Subcutaneous abdominal adipose tissue (tissue), 5 donors: ENCODE results near the gene KRTAP4-7.
"Not testable (repeated sequence)": the region's sequence is repeated elsewhere in the genome, so short reads cannot be mapped to it uniquely, and the experiment has no call there.

ENCODE experiments used
- H3K27ac ChIP-seq: one replicate; pipeline ENCODE4 v1.7.0; 2013; ENCODE audit warnings: low read depth, mild to moderate bottlenecking, inconsistent platforms, low read length, moderate library complexity
- H3K27me3 ChIP-seq, 5 donors: one replicate each; pipeline ENCODE4 v1.7.0; 2013; ENCODE audit warnings: low read length in 5 of 5, inconsistent platforms in 1 of 5; ENCODE audit not compliant: control insufficient read depth in 5 of 5, insufficient read depth in 4 of 5
- H3K36me3 ChIP-seq, 5 donors: one replicate each; pipeline ENCODE4 v1.7.0; 2013; ENCODE audit warnings: low read length in 5 of 5; ENCODE audit not compliant: control insufficient read depth in 5 of 5, insufficient read depth in 5 of 5
- H3K4me1 ChIP-seq, 5 donors: one replicate each; pipeline ENCODE4 v1.7.0; 2013; ENCODE audit warnings: low read length in 5 of 5, mild to moderate bottlenecking in 3 of 5, moderate library complexity in 1 of 5; ENCODE audit not compliant: control insufficient read depth in 5 of 5, insufficient read depth in 5 of 5
- H3K4me3 ChIP-seq, 5 donors: one replicate each; pipeline ENCODE4 v1.7.0; 2013; ENCODE audit warnings: low read length in 5 of 5, low read depth in 1 of 5
- H3K9ac ChIP-seq, 5 donors: one replicate each; pipeline ENCODE4 v1.7.0; 2013; ENCODE audit warnings: low read length in 5 of 5, mild to moderate bottlenecking in 4 of 5, moderate library complexity in 3 of 5
- H3K9me3 ChIP-seq, 5 donors: one replicate each; pipeline ENCODE4 v1.7.0; 2013; ENCODE audit warnings: low read length in 5 of 5; ENCODE audit not compliant: control insufficient read depth in 5 of 5
- donor health status: healthy.
- donor health status: healthy.
- donor health status: healthy.
- donor health status: healthy.
- donor health status: healthy.

The KRTAP4-7 gene

DNA sequence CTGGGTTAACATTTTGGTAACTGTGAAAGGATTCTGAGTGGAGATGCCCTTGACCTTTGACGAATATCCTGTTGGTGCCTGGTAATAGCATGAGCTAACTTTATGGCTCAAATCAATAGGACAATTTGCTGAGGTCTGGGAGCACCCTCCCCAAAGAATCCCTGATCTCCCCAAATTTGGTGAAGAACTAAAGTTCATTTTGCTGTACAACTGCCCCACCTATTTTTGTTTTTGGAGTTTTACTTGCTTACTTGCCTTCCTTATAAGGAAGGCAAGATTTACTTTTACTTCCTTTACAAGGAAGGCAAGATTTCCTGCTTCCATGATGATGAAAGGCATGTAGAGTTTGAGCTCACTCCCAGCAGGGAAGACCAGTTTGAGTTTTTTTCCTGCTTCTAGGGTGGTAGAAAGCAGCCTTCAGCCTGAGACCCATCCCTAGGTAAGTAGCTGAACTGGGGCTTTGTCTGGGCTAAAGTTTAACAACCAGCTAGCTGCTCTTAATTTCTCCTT lies 24.0 kb downstream of the KRTAP4-7 start:
- Histone ChIP-seq H3K36me3 (no peaks in the 10 kb centered on the region), H3K9ac (no peak overlapping the region), H3K4me1 (no peaks in the 10 kb centered on the region), H3K27me3 (peaks cover 0 to 2% (median 0%) of the 10 kb centered on the region in 5 donors), H3K9me3 (peaks cover 0 to 2% (median 0%) of the 10 kb centered on the region in 5 donors), H3K4me3 (no peak overlapping the region), H3K27ac (no peak overlapping the region)

DNA sequence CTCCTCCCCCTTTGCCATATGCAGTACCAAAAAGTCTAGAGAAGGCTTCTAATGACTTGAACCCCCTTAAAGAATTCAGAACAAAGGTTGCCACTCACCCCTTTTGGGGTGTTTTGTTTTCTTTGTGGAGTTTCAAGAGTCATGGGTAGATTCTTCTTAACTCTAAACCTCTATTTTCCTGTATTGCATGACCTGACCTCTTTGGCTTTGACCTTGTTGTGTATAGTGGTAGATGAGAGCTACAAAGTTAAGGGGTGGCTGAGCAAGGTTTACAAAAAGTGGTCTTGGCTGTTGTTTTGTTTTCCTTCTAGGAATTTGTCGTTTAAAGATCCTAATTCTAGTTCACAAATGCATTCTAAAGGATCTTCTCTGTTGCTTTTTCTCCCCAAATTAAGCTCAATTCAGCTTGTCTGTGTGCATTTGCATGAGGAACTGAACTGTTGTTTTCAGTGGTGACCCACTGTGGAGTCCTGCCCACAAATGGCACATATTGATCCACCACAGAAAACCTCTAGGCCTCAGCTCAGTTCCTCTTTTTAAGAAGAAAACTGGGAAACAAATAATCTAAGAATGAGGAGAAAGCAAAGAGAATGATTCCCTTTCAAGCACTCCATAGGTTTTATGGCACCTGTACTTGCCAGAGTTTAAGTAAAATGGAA lies 24.9 kb downstream of the KRTAP4-7 start:
- H3K27me3 ChIP-seq, H3K27ac ChIP-seq, H3K9me3 ChIP-seq, H3K4me1 ChIP-seq, H3K9ac ChIP-seq, H3K4me3 ChIP-seq, H3K36me3 ChIP-seq: not testable (repeated sequence)

DNA sequence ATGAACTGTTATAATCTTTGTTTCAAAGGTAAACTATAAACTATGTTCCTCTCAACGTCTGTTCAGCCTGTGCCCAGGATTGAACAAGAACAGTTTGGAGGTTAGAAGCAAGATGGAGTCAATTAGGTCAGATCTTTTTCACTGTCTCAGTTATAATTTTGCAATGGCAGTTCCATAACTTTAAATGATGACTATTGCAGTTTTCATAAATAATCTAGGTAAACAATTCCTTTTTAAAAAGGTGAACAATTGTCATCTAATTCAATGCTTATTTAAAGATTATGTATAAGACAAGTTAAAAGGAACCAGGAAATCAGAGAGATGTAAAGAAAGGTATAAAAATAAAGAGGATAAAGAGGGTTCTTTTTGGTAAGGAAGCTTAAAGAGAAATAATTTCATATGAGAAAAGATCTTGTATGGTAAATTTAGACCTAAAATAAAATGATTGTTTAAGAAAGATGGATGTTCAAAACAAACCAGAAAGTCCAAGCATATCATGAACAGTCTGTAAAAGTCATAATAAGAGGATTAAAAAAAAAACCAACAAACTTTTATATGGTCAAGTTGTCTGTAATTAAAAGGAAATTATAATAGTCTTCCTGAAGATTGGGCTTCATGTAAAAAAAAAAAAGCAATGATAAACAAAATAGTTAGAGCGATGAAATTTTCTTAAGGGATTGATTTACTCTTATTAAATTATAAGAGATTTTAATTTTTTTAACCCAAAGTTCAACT lies 27.4 kb downstream of the KRTAP4-7 start:
- Histone ChIP-seq H3K4me3 (no peak overlapping the region), H3K9me3 (peaks cover 0 to 2% (median 0%) of the 10 kb centered on the region in 5 donors), H3K36me3 (no peaks in the 10 kb centered on the region), H3K27me3 (peaks cover 0 to 3% (median 2%) of the 10 kb centered on the region in 5 donors), H3K9ac (no peak overlapping the region), H3K4me1 (no peaks in the 10 kb centered on the region), H3K27ac (no peak overlapping the region)

DNA sequence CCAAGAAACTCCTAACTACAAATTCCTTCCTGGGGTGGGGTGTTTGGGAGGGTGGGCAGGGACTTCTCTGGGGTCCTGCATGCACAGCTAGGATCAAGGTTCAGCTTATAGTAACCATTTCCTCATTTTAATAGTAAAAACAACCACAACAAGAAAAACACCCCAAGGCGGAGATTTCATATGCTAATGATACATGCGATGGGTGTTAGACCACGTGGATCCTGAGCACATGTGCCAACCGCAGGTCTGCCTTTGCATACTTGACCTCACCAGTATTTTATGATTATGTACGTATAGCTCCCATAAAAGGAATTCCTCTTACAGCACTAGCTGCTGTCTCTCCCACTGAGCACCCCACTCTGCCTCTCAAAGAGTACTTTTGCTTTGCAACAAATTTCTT lies 32.3 kb downstream of the KRTAP4-7 start:
- no peak overlapping the region for H3K4me3 ChIP-seq
- H3K4me1 ChIP-seq: peaks cover 0 to 4% (median 0%) of the 10 kb centered on the region in 5 donors
- H3K9me3 ChIP-seq: peaks cover 0 to 2% (median 0%) of the 10 kb centered on the region in 5 donors
- H3K27ac ChIP-seq: no peak overlapping the region
- no peaks in the 10 kb centered on the region for H3K36me3 ChIP-seq
- H3K9ac ChIP-seq: no peak overlapping the region
- peaks cover 0 to 3% (median 0%) of the 10 kb centered on the region in 5 donors for H3K27me3 ChIP-seq

DNA sequence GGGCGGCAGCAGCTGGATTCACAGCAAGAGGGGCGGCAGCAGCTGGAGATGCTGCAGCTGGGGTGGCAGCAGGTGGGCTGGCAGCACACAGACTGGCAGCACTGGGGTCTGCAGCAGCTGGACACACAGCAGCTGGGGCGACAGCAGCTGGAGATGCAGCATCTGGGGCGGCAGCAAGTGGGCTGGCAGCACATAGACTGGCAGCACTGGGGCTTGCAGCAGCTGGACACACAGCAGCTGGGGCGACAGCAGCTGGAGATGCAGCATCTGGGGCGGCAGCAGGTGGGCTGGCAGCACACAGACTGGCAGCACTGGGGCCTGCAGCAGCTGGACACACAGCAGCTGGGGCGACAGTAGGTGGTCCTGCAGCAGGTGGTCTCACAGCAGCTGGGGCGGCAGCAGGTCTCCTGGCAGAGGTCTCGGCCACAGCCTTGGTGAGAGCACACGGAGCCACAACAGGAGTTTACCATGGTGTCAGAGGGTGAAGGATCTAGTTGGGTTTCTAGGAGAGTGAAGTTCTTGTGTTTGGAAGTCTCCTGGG lies 34.0 kb downstream of the KRTAP4-7 start, which contains the start of gene KRTAP4-11:
Gene KRTAP4-11, minus strand, starts transcription at position 528 of the 541 bp plus-strand sequence. Its CDS starts 58 bp downstream, at position 470.
- not testable (repeated sequence) for H3K4me1 ChIP-seq, H3K9me3 ChIP-seq, H3K36me3 ChIP-seq, H3K27me3 ChIP-seq, H3K27ac ChIP-seq, H3K4me3 ChIP-seq, H3K9ac ChIP-seq

DNA sequence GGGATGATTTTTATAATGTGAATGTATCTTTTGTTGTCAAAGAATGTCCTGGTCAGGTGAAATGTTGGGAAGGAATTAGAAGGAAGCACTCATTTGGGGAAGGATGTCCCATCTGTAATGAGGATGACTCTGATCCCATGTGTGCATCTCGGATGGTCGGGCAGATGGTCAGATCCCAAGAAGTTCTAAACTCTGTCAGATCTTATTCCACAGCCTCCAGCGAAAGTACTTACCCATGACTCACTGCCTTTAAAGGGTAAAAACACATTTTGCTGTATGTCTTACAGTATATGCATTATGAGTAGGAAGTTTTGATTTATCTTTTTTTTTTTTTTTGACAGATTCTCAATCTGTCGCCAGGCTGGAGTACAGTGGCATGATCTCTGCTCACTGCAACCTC lies 34.8 kb downstream of the KRTAP4-7 start:
- peaks cover 0 to 6% (median 0%) of the 10 kb centered on the region in 5 donors for H3K27me3 ChIP-seq
- peaks cover 0 to 3% (median 0%) of the 10 kb centered on the region in 5 donors for H3K9me3 ChIP-seq
- H3K4me1 ChIP-seq: peaks cover 0 to 4% (median 0%) of the 10 kb centered on the region in 5 donors
- no peak overlapping the region for H3K4me3 ChIP-seq
- no peaks in the 10 kb centered on the region for H3K36me3 ChIP-seq
- H3K9ac ChIP-seq: no peak overlapping the region
- no peak overlapping the region for H3K27ac ChIP-seq

DNA sequence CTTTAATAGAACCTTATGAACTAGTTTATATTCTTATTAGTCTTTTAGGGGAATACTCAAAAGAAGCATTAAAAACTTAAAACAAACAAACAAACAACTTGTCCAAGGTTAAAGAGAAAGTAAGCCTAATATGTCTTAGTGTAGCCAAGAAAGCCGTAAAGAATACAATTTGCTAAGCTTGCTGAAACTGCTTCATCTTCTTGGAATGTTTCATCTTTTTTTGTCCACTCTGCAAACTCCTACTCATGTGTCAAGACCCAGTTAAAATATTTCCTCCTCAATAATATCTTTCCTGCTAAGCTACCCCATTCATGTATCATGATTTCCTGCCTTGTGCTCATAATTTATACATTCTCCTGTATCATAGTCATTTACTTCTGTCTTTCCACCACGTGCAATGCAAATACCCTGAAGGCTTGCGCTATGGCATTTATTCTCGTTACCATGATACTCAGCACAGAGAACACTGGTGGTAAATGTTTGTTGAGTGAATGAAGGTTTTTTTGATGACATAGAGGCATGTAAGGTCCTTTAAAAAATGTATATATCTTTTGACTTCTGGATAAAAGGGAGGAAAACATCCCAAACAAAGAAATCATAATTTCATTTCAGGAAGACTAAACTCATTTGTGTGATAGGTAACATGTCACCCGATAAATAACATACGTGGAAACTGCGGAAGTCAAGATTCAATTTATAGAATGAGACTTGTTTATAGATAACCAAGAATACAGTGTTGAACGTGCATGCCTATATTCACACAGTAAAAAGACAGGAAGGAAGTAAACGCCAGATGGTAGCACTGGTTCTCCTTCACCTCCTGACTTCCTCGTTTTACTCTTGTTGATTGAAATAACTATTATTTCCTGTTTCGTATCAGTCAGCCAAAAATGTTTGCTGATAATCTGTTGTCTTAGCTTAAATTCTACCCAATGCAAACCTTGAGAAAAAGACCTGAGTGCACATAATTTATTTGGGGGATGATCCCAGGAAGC lies 36.0 kb downstream of the KRTAP4-7 start:
- H3K4me3 ChIP-seq, H3K4me1 ChIP-seq, H3K36me3 ChIP-seq, H3K9ac ChIP-seq, H3K27ac ChIP-seq, H3K27me3 ChIP-seq, H3K9me3 ChIP-seq: not testable (repeated sequence)

DNA sequence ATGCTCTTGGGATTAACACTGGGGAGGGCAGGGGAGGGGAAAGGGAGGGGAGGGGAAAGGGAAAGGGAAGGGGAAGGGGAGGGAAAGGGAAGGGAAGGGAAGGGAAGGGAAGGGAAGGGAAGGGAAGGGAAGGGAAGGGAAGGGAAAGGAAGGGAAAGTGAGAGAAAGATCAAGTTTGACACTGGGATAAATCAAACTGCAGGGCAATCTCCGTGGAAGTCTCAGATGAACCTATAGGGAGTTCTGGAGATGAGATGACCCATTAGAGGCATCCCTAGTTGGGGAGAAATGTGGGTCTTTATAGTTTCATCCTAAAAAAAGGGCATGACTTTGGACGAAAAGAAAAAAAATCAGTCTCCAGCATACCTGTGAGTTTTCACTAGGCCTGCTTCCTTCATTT lies 37.8 kb downstream of the KRTAP4-7 start:
- Histone ChIP-seq H3K27ac (no peak overlapping the region), H3K4me3 (no peak overlapping the region), H3K9me3 (peaks cover 0 to 3% (median 0%) of the 10 kb centered on the region in 5 donors), H3K9ac (no peak overlapping the region), H3K36me3 (no peaks in the 10 kb centered on the region), H3K27me3 (peaks cover 0 to 3% (median 0%) of the 10 kb centered on the region in 5 donors), H3K4me1 (peaks cover 0 to 4% (median 0%) of the 10 kb centered on the region in 5 donors)

DNA sequence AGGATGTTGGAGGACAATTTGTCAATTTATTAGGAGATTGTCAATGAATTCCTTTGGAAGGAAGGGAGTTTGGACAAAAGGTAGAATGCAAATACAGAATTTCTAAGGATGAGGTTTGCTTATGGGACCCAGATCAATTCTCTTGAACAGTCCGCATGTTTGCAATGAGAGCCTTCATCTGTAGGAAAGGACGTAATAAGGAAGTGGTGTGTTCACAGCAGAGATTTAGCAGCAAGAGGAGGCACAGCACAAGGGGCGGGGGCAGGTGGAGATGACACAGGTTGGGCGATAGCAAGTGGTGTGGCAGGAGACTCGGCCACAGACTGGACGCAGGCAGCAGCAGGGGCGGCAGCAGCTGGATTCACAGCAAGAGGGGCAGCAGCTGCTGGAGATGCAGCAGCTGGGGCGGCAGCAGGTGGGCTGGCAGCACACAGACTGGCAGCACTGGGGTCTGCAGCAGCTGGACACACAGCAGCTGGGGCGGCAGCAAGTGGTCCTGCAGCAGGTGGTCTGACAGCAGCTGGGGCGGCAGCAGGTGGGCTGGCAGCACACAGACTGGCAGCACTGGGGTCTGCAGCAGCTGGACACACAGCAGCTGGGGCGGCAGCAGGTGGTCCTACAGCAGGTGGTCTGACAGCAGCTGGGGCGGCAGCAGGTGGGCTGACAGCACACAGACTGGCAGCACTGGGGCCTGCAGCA lies 39.5 kb downstream of the KRTAP4-7 start:
- not testable (repeated sequence) for H3K9ac ChIP-seq, H3K4me3 ChIP-seq, H3K9me3 ChIP-seq, H3K36me3 ChIP-seq, H3K27me3 ChIP-seq, H3K4me1 ChIP-seq, H3K27ac ChIP-seq
